MCF 10A (cell line): Measurements from ENCODE around the gene FAM170B. TPM values are rescaled to one million over a fixed set of nuclear protein-coding genes. Genes with fewer than 3 reads are reported as not detected.

Source experiments
- BruUV-seq: library from RNA; stranded (reverse); fragments of 400-500 nt; replicated peaks from 2 replicates; lab custom pipeline; 2021; lab: Mats Ljungman, UMichigan
- CTCF ChIA-PET: fragments of 300-600 bp; sonication (Branson Sonifier 250); formaldehyde crosslinking; extraction: SDS; loops from one replicate; lab custom pipeline; 2021; ENCODE audit warnings: antibody characterized with exemption, inconsistent platforms; lab: Yijun Ruan, JAX
- POLR2A ChIA-PET: fragments of 300-600, 350-650 bp; sonication (Branson Sonifier 250); formaldehyde crosslinking; extraction: SDS; loops from one replicate; lab custom pipeline; 2020; ENCODE audit warnings: antibody characterized with exemption, inconsistent platforms; lab: Yijun Ruan, JAX
- DNase-seq: peaks from one replicate; pipeline ENCODE4 v3.0.0-alpha.2; 2018; ENCODE audit not compliant: unreplicated experiment
- H3K27ac Mint-ChIP-seq: one replicate; pipeline ENCODE4 v1.8.0; 2022; ENCODE audit warnings: mild to moderate bottlenecking, low read depth, mixed read lengths; ENCODE audit not compliant: unreplicated experiment
- H3K27me3 Mint-ChIP-seq: one replicate; pipeline ENCODE4 v1.8.0; 2022; ENCODE audit warnings: mixed read lengths; ENCODE audit not compliant: insufficient read depth, unreplicated experiment
- H3K36me3 Mint-ChIP-seq: one replicate; pipeline ENCODE4 v1.8.0; 2022; ENCODE audit warnings: mild to moderate bottlenecking, moderate library complexity, mixed read lengths; ENCODE audit not compliant: insufficient read depth, unreplicated experiment
- H3K4me1 Mint-ChIP-seq: one replicate; pipeline ENCODE4 v1.8.0; 2022; ENCODE audit warnings: mixed read lengths; ENCODE audit not compliant: insufficient read depth, unreplicated experiment
- H3K4me3 Mint-ChIP-seq: one replicate; pipeline ENCODE4 v1.8.0; 2022; ENCODE audit warnings: mild to moderate bottlenecking, moderate library complexity, mixed read lengths; ENCODE audit not compliant: unreplicated experiment
- H3K9me3 Mint-ChIP-seq: one replicate; pipeline ENCODE4 v1.8.0; 2022; ENCODE audit warnings: mixed read lengths; ENCODE audit not compliant: unreplicated experiment
- intact Hi-C: fragments of 100-400 bp; cut with micrococcal nuclease; formaldehyde crosslinking; loops from 2 replicates; pipeline ENCODE4 v1.14.1; 2022
- total RNA-seq: library from RNA; stranded (reverse); gene quantifications from 2 replicates; pipeline ENCODE4 v1.2.3, GENCODE V29; 2022
- TF ChIP-seq, protein P1 (sequence below): fragments of 200-600 bp; IDR thresholded peaks from one replicate; pipeline ENCODE4 v1.8.0; 2022; ENCODE audit warnings: antibody characterized with exemption, mild to moderate bottlenecking; ENCODE audit not compliant: unreplicated experiment

The FAM170B gene
- total RNA-seq, 1 experiment from 2014 or later: not detected

GRCh38 chr10:49167425-49168170 lies 33.8 kb upstream of the FAM170B start:
- no TSS peak for BruUV-seq
- ChIA-PET CTCF (interaction anchor here (0.6 to 1.8 kb wide), 7 partner anchors 8 to 377 kb away, joined by 3 to 6 read pairs (median 3); no protein-coding TSS in a partner anchor), POLR2A (interaction anchor here (0.6 kb wide), 2 partner anchors 20 to 453 kb away, joined by 3 read pairs; no protein-coding TSS in a partner anchor)
- Mint-ChIP-seq H3K27ac (no peak overlapping the region), H3K36me3 (no peaks in the 10 kb centered on the region), H3K4me3 (no peak overlapping the region), H3K9me3 (no peaks in the 10 kb centered on the region), H3K4me1 (no peaks in the 10 kb centered on the region), H3K27me3 (peaks cover 3% of the 10 kb centered on the region)
- DNase-seq: no peak
- TF ChIP-seq, protein P1, sequence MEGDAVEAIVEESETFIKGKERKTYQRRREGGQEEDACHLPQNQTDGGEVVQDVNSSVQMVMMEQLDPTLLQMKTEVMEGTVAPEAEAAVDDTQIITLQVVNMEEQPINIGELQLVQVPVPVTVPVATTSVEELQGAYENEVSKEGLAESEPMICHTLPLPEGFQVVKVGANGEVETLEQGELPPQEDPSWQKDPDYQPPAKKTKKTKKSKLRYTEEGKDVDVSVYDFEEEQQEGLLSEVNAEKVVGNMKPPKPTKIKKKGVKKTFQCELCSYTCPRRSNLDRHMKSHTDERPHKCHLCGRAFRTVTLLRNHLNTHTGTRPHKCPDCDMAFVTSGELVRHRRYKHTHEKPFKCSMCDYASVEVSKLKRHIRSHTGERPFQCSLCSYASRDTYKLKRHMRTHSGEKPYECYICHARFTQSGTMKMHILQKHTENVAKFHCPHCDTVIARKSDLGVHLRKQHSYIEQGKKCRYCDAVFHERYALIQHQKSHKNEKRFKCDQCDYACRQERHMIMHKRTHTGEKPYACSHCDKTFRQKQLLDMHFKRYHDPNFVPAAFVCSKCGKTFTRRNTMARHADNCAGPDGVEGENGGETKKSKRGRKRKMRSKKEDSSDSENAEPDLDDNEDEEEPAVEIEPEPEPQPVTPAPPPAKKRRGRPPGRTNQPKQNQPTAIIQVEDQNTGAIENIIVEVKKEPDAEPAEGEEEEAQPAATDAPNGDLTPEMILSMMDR: no peak
- intact Hi-C loops: no loop called here

GRCh38 chr10:49166484-49167400 lies 32.9 kb upstream of the FAM170B start:
- CTCF ChIA-PET: interaction anchor here (0.5 to 1.8 kb wide), 4 partner anchors 135 to 343 kb away, joined by 3 to 6 read pairs (median 3); no protein-coding TSS in a partner anchor
- intact Hi-C loops: no loop called here
- Mint-ChIP-seq H3K4me1 (peaks cover 3% of the 10 kb centered on the region), H3K27me3 (peaks cover 12% of the 10 kb centered on the region), H3K9me3 (no peaks in the 10 kb centered on the region), H3K36me3 (no peaks in the 10 kb centered on the region), H3K4me3 (no peak overlapping the region), H3K27ac (no peak overlapping the region)
- no TSS peak for BruUV-seq
- TF ChIP-seq, protein P1: no peak
- no peak for DNase-seq
- POLR2A ChIA-PET: interaction anchor here (0.6 kb wide), 1 partner anchor 452 kb away, joined by 3 read pairs; no protein-coding TSS in a partner anchor

GRCh38 chr10:49165821-49166483 lies 32.1 kb upstream of the FAM170B start:
- Mint-ChIP-seq H3K4me3 (no peak overlapping the region), H3K9me3 (no peaks in the 10 kb centered on the region), H3K4me1 (peaks cover 6% of the 10 kb centered on the region), H3K27me3 (peaks cover 17% of the 10 kb centered on the region), H3K36me3 (no peaks in the 10 kb centered on the region), H3K27ac (no peak overlapping the region)
- no TSS peak for BruUV-seq
- intact Hi-C loops: no loop called here
- no peak for DNase-seq
- ChIA-PET POLR2A (no interaction called here), CTCF (interaction anchor here (1.1 kb wide), 1 partner anchor 189 kb away, joined by 3 read pairs; no protein-coding TSS in a partner anchor)
- TF ChIP-seq, protein P1: no peak
